HepG2 (cell line): ENCODE results near the gene MAEA.

Experiments
- ETV6 ChIP-seq: sonication (generic); formaldehyde crosslinking; conservative IDR thresholded peaks from 2 replicates; pipeline ENCODE4 v1.4.0; 2020; ENCODE audit warnings: missing genetic modification reagents
- TAF1 ChIP-seq: sonication (generic); formaldehyde crosslinking; IDR thresholded peaks from 2 replicates; pipeline ENCODE4 v1.4.0; 2020; ENCODE audit warnings: missing genetic modification reagents
- USF2 ChIP-seq, 2 experiments: sonication (generic) in 1 of 2; formaldehyde crosslinking in 1 of 2; IDR thresholded peaks; 2 replicates each; pipeline versions ENCODE4 v1.5.1 to v1.6.1; 2011 to 2020; ENCODE audit warnings: borderline replicate concordance in 1 of 2, low read depth in 1 of 2, low read length in 1 of 2, mild to moderate bottlenecking in 1 of 2, missing genetic modification reagents in 1 of 2, moderate library complexity in 1 of 2
- ZNF224 ChIP-seq: sonication (generic); formaldehyde crosslinking; IDR thresholded peaks from 2 replicates; pipeline ENCODE4 v1.5.0; 2020; ENCODE audit warnings: mild to moderate bottlenecking, missing genetic modification reagents
- ZNF414 ChIP-seq: sonication (generic); formaldehyde crosslinking; IDR thresholded peaks from 2 replicates; pipeline ENCODE4 v1.5.0; 2020; ENCODE audit warnings: missing genetic modification reagents
- ZNF674 ChIP-seq: sonication (generic); formaldehyde crosslinking; IDR thresholded peaks from 2 replicates; pipeline ENCODE4 v1.5.0; 2020; ENCODE audit warnings: low read depth, mild to moderate bottlenecking, missing genetic modification reagents
- ZNF879 ChIP-seq: sonication (generic); formaldehyde crosslinking; IDR thresholded peaks from 2 replicates; pipeline ENCODE4 v1.8.1; 2023; ENCODE audit warnings: missing genetic modification reagents
- TF ChIP-seq, protein P1 (sequence below): sonication (generic); formaldehyde crosslinking; IDR thresholded peaks from 2 replicates; pipeline ENCODE4 v1.4.0; 2020; ENCODE audit warnings: mild to moderate bottlenecking, missing genetic modification reagents, borderline replicate concordance
- TF ChIP-seq, protein P2 (sequence below): sonication (generic); formaldehyde crosslinking; IDR thresholded peaks from 2 replicates; pipeline ENCODE4 v1.4.0; 2020; ENCODE audit warnings: missing genetic modification reagents

- TF ChIP-seq ZNF674 (CRISPR knock-in tag) = no peak
- no peak for TF ChIP-seq USF2 (IDR thresholded peaks at IDR 0.05; ENCODE audit: low read depth, low read length)
- no peak for TF ChIP-seq USF2 (CRISPR knock-in tag; IDR thresholded peaks at IDR 0.05; ENCODE audit: borderline replicate concordance)
- no peak for TF ChIP-seq ZNF879 (CRISPR knock-in tag)
- TF ChIP-seq ZNF414 = no peak
- TF ChIP-seq, protein P1, sequence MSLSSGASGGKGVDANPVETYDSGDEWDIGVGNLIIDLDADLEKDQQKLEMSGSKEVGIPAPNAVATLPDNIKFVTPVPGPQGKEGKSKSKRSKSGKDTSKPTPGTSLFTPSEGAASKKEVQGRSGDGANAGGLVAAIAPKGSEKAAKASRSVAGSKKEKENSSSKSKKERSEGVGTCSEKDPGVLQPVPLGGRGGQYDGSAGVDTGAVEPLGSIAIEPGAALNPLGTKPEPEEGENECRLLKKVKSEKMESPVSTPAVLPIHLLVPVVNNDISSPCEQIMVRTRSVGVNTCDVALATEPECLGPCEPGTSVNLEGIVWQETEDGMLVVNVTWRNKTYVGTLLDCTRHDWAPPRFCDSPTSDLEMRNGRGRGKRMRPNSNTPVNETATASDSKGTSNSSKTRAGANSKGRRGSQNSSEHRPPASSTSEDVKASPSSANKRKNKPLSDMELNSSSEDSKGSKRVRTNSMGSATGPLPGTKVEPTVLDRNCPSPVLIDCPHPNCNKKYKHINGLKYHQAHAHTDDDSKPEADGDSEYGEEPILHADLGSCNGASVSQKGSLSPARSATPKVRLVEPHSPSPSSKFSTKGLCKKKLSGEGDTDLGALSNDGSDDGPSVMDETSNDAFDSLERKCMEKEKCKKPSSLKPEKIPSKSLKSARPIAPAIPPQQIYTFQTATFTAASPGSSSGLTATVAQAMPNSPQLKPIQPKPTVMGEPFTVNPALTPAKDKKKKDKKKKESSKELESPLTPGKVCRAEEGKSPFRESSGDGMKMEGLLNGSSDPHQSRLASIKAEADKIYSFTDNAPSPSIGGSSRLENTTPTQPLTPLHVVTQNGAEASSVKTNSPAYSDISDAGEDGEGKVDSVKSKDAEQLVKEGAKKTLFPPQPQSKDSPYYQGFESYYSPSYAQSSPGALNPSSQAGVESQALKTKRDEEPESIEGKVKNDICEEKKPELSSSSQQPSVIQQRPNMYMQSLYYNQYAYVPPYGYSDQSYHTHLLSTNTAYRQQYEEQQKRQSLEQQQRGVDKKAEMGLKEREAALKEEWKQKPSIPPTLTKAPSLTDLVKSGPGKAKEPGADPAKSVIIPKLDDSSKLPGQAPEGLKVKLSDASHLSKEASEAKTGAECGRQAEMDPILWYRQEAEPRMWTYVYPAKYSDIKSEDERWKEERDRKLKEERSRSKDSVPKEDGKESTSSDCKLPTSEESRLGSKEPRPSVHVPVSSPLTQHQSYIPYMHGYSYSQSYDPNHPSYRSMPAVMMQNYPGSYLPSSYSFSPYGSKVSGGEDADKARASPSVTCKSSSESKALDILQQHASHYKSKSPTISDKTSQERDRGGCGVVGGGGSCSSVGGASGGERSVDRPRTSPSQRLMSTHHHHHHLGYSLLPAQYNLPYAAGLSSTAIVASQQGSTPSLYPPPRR = no peak
- TF ChIP-seq ZNF224 (CRISPR knock-in tag) = no peak
- TF ChIP-seq, protein P2, sequence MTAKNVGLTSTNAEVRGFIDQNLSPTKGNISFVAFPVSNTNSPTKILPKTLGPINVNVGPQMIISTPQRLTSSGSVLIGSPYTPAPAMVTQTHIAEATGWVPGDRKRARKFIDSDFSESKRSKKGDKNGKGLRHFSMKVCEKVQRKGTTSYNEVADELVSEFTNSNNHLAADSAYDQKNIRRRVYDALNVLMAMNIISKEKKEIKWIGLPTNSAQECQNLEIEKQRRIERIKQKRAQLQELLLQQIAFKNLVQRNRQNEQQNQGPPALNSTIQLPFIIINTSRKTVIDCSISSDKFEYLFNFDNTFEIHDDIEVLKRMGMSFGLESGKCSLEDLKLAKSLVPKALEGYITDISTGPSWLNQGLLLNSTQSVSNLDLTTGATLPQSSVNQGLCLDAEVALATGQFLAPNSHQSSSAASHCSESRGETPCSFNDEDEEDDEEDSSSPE (CRISPR knock-in tag) = no peak
- TF ChIP-seq ETV6 (CRISPR knock-in tag) = no peak
- TF ChIP-seq TAF1 = no peak
Observed at GRCh38 chr4:1362046-1362445, 72.4 kb downstream of the MAEA start.
